Activated CD4-positive, alpha-beta T cell treated with anti-CD3 and anti-CD28 coated beads, Interleukin-2, Interleukin-4, amounts not matched to agents 100 ng/mL and 50 ng/mL, durations not matched to agents 16 hours and 8 hours (primary cell): ENCODE measurements around the gene GMDS.
"Not testable (repeated sequence)": the region's sequence is repeated elsewhere in the genome, so short reads cannot be mapped to it uniquely, and the experiment has no call there.

Experiments used
- DNase-seq: peaks from one replicate; pipeline ENCODE4 v3.0.0-alpha.2; 2020; ENCODE audit warnings: low spot score

Gene GMDS

DNA sequence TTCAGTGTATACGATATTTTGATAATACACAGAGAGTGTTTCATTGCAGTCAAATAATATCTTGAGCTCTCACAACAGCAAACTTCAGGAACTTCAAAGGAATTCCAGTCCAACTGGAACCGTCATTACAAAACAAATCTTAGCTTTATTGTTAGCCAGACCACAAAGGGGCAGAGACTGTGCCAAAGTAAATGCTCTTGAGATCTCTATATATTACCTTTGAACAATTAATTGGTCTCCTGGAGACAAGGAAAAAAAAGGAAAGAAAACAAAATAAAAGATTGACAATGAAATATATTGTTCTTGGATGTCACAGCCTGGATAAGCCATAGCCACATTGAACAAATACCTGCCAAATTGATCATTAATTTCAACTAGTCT lies 565.7 kb downstream of the GMDS start:
- DNase-seq, result no peak

DNA sequence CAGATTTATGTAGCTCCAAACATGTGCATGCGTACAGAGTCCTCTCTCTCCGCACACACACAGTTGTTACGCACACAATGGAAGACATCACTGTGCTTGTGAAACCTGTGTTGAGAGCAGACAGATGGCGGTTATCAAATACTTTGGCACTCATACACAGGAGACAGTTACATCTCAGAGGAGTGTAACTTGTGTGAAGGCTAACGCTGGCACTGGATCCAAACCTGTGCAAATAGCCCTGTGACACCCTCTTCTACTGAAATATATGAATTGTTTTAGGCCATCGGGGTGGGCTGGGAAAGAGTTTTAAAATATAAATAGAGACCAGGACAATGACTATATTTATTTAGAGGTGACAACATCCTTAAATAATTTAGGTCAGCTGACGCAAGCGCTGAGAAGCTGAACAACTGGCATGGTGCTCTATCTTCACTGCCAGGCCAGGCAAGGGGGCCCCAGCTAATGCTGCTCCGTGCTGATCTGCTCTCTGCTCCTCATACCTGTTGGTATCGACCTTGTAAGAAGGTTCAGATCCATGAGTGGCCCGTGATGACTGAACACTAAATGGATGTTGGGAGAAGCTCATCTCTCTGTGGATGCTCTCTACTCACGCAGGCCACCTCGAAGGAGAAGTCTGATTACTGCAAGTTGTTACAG lies 566.2 kb downstream of the GMDS start:
- DNase-seq, result no peak

DNA sequence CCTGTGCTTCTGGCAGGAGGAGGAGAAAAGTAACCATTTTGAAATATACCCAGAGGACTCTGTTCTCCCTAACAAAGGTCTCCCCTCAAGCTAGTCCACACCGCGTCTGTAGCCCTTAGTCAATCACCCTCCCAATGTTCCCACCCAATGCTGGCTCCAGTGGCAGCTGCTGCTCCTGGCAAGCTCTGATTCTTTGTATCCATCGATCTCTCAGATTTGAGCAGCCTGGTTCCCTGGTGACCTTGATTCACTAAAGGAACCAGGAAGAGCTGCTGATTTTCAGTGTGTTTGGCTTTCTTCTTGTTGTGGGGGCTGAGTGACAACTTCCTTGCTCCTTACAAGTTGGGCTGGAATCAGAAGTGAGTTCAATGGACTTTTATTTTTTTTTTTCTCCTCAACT lies 567.2 kb downstream of the GMDS start:
- DNase-seq, result no peak

DNA sequence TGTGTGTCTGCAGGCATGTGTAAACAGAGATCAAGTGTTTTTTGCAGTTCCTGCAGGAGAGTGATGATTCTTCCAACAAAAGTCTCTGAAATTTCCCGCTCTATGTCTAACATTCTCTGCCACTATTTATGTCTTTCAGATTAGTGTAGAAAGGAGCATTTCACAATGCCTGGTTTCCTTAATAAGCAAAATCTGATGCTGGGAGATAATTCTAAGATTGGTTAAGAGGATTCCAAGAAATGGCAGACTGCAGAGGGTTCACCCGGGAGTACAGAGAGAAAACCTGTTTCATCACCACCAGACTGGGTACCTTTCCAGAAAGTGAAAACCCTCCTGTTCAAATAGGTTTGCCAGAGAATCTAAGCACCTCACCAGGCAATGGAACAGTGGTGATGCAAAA lies 573.0 kb downstream of the GMDS start:
- no peak for DNase-seq

DNA sequence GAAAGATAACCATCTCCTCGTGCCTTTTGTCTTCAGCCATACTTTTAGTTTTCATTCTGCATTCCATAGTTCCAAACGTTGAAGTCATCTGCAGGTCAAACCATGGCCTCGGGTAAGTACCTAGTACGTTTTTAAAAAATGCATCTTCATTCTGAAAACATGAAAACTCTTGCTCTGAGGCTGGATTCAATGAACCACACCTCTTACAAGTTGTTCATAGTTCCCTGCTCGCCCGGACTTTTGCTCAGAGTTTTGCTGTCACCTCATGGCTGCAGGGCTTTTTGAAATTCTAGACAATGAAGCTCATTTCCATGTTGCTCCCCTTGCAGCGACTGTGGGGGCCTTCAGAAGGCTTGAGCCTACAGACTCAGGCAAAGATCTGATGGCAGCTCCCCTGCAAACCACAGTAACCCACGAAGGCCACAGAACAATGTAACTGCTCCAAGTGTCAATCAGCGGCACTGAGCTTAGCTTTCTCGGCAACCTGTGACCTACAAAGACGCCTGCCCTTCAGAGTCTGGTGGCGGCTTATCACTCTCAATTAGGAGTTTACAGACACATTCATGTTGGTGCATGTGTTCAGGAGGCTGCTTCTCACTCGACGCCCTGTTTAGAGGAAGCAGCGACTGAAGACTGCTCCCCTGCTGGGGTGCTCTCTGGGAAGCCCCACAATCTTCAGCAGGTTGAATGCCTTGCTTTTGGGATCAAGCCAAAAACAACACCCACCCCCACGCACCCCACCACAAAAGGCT lies 574.5 kb downstream of the GMDS start:
- no peak for DNase-seq

DNA sequence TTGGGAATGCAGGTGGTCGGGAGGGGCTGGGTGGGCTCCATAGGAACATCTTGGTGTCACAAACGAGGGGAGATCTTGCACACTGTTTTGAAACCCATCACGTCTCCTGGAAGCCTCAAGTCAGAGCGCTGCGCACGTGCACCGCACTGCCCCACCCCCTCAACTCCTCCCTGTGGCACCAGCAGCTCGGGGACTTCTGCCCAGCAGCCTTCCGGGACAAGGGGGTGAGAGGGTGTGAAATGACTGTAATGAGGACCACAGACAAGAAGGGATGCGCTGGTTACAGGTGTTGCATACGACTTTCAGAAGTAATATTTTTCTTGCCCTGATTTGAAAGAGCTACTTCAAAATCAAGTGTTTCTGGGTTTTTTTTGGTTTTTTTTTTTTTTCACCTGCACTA lies 575.4 kb downstream of the GMDS start:
- no peak for DNase-seq

DNA sequence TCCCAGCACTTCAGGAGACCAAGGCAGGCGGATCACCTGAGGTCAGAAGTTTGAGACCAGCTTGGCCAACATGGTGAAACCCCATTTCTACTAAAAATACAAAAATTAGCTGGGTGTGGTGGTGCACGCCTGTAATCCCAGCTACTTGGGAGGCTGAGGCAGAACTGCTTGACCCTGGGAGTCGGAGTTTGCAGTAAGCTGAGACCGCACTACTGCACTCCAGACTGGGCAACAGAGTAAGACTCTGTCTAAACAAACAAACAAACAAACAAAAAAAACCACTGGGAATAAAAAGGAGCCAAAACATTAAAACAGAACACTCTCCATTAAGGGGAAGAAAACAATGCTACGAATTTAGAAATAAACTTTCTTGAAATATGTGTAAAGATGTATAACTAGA lies 576.9 kb downstream of the GMDS start:
- DNase-seq, result not testable (repeated sequence)

DNA sequence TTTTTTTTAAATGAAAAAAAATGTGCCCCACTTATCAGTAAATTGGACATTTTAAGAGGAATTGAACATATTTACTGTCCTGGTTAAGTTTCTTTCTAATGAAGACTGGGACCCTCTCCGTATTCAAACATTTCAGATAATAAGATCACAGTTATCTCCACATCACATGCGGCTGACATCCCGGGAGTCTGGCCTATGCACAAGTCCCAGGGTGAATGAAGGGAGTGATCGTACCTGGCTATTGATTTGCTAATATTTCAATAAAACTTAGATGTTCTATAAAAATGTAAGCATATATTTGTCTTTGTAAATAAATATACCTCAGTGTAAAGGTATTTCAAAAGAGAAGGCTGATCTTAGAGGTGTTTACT lies 577.6 kb downstream of the GMDS start:
- DNase-seq, result no peak

DNA sequence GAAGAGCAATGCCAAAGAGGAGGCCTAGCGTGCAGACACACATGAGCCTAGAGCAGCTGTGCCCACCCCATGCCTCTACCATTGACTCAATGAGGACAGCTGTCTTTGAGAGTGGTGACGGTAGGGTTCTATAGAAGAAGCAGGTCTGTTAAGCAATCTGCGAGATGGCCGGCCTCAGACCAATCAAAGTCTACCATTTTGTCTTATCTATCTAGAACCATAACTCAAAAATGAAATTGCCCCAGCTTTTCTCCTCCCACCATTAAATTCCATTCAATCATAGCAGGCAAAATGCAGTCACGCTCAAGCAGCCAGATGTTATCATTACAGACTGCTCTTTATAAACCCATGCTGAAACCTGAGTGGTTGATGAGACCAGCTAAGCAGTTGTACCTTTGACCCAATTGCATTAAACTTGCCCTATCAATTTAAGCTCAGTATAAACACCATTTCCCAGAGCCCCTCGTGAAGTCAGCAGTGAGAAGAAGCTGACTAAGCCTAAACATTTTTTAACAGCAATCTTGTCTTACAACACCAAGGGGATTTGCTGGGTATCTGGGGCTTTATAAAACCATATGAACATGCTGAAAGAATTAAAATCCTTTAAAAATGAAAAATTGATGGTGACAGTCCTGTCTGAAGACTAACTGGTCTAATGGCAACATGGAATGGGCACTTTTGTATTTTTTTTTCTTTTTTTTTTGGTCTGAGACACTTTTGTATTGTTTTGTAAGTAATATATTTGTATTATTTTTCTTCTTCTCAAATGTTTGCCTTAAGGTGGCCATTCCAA lies 578.2 kb downstream of the GMDS start:
- no peak for DNase-seq

DNA sequence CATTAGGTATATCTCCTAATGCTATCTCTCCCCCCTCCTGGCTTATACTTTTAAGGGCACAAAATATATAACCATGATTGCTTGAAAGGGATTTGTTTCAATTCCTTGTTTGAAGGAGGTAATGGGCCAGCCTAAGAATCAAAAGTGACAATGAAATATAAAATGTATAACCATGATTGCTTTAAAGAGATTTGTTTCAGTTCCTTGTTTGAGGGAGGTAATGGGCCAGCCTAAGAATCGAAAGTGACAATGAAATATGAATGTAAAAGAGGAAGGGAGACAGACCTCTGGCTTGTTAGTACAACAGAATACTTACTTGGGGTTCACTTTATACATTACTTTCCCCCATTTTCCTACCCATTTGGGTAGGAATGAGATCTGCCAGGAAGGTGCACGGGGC lies 580.2 kb downstream of the GMDS start:
- no peak for DNase-seq

DNA sequence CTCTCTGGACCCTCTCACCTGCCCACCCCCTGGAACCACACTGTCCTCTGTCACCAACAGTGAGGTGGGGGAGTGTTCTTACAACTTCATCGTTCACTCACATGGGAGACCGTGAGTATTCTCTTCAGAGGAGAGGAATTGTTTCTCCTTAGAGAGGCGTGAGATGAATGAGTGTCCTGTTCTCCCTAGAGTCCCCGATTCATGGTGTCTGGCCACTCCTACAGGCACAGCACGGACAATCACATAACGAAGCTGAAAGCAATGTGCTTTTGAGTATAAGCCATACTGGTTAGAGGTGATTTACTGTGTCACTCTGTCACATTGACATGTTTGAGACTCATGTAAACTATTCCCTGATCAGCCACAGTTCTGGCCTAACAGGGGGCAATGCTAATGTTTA lies 581.1 kb downstream of the GMDS start:
- no peak for DNase-seq

DNA sequence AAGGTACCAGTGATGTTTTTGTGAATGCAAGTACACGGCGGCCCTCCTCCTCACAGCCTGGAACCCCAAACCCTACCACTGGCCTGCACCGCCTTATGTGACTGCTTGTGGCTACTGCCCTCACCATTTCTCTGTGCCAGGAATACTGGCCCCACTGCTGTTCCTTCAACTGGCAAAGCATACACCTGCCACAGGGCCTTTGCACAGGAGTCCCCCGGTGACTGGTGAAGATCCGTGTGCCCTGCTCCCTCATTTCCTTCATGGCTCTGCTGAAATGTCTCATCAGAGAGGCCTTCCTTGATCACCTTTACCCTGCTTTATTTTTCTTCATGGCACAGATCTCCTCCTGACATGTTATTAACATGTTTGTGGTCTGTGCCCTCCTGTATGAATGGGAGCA lies 581.9 kb downstream of the GMDS start:
- no peak for DNase-seq

DNA sequence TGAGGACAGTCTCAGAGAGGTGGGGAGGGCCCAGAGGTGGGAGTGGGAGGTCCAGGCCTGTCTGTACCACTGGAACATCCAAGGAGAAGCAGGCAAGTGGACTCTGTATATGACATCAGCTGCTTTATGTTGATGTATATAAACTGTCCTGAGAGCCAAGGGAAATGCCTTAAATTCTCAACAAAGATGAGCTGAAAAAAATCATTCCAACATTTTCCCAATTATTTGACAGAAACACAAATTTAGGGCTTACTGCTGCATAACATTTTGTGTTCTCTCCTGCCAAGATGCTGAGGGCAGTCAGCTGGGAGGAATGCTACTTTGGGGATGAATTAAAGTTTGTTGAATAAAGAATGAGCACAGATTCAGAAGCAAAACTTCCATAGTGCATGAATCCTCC lies 582.9 kb downstream of the GMDS start:
- DNase-seq, result no peak

DNA sequence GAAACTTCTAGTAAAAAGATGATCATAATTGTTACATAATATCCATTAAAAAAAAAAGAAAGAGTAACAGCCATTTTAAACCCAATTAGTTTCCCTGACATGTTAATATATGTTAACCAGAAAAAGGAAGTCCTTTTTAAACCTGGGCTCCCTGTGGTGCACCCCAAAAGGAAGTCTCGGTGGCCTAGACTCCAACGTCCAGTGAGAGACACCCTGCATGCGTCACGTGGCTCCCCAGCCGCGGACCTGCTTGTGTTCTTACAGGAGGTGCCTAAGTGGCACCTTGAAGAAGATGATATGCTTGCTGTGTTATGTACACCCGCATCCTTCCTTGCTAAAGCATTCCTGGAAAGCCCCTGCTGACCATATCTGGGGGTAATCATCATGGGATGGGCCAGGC lies 585.6 kb downstream of the GMDS start:
- no peak for DNase-seq

DNA sequence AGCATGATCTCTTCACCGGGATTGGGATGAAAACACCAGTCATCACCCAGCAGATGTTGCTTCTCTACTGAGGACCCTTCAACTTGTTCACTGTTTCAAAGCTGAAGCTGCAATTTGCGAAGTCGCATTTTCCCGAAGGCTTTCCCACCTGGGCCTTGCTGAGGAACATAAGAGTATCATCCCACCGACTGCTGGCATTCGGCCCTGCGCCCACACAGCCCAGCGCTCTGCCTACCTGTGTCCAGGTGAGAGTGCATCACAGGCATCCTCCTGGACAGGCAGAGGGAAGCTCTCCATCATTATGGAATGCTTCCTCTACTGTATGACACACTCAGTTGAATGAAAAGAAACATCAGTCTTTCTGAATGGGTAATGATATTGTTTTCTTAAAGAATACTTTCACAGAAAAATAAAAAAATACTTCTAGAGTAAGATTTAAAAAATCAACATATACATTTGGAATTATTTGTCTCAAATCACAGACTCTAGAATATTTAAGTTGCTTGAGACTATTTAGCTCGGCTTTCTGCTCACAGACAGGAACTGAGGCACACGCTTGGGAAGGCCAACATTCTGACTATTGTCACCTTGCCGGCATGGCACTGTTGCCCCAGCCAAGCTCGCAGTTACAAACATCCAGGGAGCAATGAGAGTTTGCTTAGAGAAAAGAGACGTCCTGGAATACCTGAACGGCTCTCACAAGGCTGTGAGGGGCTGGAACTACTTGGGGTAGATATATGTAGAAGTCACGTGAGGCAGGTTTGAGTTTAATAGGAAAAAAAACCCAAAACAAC lies 587.0 kb downstream of the GMDS start:
- DNase-seq, result no peak

DNA sequence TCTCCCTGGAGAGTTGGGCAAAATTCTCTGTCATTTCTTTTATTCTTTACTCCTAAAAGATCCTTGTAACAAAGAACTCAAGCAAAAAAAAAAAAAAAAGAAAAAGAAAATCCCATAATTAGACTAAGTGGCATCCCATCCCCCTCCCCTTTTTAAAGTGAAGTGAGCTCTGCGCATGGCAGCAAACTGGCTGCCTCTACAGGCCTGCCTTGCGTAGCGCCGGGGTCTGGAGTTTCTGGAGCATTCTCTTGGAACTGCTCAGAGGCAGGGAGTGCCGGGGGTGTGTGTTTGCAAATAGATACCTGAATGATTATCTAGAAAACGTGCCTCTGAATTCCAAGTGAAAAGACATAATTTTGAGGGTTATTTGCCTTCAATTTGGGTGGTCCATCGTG lies 587.6 kb downstream of the GMDS start:
- DNase-seq, result no peak

DNA sequence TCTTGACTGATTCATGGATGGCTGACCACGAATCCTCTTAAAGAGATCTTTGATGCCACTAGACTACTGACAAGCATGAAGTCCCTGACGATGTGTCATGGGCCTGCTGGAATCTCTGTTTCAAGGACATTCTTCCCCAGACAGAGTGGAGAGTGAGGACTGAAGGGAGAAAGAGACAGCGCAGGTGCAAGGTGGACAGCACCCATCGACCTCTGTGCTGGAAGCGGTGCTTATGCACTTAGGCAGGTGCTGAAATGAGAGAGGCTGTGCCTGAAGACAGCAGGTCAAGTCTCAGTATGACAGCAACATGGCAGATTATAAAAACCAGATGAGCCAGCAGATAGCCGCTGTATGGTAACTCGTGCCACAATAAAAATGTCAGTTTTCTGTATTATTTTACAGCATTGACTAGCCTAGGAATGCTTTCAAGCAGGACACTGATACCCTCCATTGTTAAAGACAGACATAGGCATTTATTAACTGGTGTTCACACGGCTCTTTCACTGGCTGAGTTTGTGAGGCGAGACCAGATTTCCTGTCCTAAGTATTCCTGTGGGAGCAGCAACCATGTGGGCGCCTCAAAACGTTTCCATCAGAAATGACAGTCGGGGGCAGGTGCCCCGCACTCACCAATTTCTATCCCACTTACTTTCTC lies 588.2 kb downstream of the GMDS start:
- no peak for DNase-seq

DNA sequence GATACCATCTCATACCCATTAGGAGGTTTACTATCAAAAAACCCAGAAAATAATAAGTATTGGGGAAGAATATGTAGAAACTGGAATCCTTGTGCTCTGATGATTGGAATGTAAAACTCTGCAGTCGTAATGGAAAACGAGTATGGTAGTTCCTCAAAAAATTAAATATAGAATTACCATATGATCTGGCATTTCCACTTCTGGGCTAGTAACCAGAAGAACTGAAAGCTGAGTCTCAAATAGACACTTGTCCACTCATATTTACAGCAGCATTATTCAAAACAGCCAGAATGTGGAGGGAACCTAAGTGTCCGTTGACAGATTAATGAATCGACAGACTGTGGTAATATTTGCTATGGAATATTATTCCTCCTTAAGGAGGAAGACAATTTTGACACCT lies 591.4 kb downstream of the GMDS start:
- DNase-seq, result no peak

DNA sequence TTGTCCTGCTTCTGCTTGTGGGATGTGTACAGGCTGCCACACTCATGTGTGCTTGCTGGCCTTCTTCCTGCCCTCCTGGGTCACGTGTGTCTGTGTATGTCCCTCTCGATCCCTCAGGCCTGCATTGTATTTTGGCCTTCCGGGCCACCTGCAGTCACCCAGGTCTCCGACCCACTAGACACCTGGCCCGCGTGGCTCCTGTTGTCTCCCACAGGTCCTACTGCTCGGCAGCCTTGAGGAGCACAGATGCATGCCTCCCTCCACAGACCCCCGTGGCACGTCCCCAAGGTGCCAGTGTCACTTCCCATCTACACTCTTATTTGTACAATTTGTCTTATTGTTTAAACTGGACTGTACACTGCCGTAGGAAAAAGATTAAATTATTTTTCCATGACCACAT lies 592.6 kb downstream of the GMDS start:
- no peak for DNase-seq

DNA sequence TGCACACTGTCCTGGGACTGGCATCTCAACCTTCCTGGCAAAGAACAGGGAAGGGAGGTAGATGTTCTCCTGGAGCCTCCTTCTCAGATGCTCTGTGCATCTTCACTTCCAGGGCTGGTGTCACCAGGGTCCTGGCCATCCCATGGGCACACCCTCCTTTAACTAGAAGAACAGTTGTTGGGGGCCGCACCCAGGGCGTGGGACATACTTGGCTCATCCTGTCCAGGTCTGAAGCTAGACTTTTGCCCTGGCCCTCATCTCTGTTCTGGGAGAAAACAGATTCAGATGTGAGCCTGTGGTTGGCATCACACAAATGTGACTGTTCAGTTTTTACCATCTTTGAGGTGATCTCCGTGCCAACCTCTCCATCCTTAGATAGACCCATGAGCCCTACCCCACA lies 594.0 kb downstream of the GMDS start:
- no peak for DNase-seq

DNA sequence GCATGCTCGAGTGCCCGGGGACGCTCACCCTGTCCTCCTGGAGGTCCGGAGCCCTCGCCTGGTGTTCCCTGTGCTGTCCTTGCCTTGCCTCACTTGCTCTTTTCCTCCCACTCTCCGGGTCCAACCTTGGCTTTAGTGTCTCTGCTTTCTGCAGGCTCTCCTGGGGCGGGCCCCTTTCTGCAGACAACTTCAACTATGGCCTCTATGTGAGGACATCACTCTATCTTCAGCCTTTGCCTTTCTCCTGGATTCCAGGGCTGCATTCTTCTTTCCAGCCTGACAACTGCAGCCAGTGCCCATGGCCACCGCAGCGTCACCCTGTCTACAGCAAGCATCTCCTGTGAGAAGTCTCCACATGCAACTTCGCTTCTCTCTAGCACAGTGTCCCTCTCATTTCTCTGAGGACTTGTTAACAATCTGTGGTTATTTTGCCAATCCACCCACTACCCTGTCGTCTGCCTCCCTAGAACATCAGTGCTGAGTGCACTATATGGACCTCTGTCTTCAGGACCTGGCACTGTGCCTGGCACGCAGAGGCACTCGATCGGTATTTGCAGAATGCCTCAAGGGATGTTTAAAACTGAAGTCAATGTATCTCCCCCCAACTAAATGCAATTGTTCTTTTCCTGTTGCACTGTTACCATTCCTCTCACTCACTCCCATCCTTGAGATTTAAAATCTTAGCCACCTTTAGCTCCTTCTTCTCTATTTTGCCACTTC lies 599.8 kb downstream of the GMDS start:
- no peak for DNase-seq
